Psoas muscle (tissue), 8 donors: ENCODE results near the gene LAMA3. TPM values are rescaled to one million over a fixed set of nuclear protein-coding genes. Genes with fewer than 3 reads are reported as not detected.

ENCODE experiments used
- ATAC-seq, 4 donors: fragments of 200-7000 bp; cut with Tn5 transposase; one replicate each; pipeline ENCODE4 v1.9.1; 2020; ENCODE audit warnings: moderate library complexity in 3 of 4, mild to moderate bottlenecking in 2 of 4
- DNase-seq, 2 donors: peaks; one replicate each; pipeline ENCODE4 v3.0.0-alpha.2; 2020
- H3K27ac ChIP-seq: fragments of 200-600 bp; one replicate; pipeline ENCODE4 v1.8.0; 2022
- H3K27me3 ChIP-seq, 3 donors: fragments of 200-600 bp in 1 of 3; one replicate each; pipeline versions ENCODE4 v1.6.1 to v1.8.0; 2013 to 2022; ENCODE audit warnings: low read length in 2 of 3, mild to moderate bottlenecking in 2 of 3, moderate library complexity in 1 of 3; ENCODE audit not compliant: insufficient read depth in 3 of 3
- H3K36me3 ChIP-seq, 2 donors: fragments of 200-600 bp in 1 of 2; one replicate each; pipeline versions ENCODE4 v1.6.1 to v1.8.0; 2013 to 2022; ENCODE audit warnings: low read depth in 1 of 2, mild to moderate bottlenecking in 1 of 2, moderate library complexity in 1 of 2; ENCODE audit not compliant: insufficient read depth in 1 of 2
- H3K4me1 ChIP-seq: fragments of 200-600 bp; one replicate; pipeline ENCODE4 v1.8.0; 2022
- H3K4me3 ChIP-seq: fragments of 200-600 bp; one replicate; pipeline ENCODE4 v1.8.0; 2022; ENCODE audit warnings: mild to moderate bottlenecking
- H3K9me3 ChIP-seq: fragments of 200-600 bp; one replicate; pipeline ENCODE4 v1.8.0; 2022
- WGBS, 3 donors: extraction: QIAGEN DNeasy Blood & Tissue Kit; methylation state at CpG; one replicate each; pipeline versions ENCODE4 v1.1.6 to v1.1.7; 2013; 5-methylcytosine and 5-hydroxymethylcytosine counted together
- intact Hi-C, 2 donors: fragments of 100-400 bp; cut with DNase I; formaldehyde crosslinking; loops; one replicate each; pipeline versions ENCODE4 v1.11.0 to v1.14.2; 2022
- polyA plus RNA-seq, 3 donors: library from polyadenylated mRNA; stranded (reverse); fragments of 200-250 nt; gene quantifications; one replicate each; pipeline ENCODE4 v1.2.3, GENCODE V29; 2013
- total RNA-seq, 4 donors: library from RNA; stranded (reverse); fragmentation: NEBNext Ultra II Directional in 2 of 4; extraction: Animal tissue kit (Norgen Biotek cat#: 25700) in 2 of 4; gene quantifications; one replicate each; pipeline versions ENCODE4 v1.2.1 to v1.2.4, GENCODE V29; 2021 to 2023
- TF ChIP-seq, protein P1 (sequence below): fragments of 200-600 bp; IDR thresholded peaks from one replicate; pipeline ENCODE4 v1.8.0; 2022; ENCODE audit warnings: antibody characterized with exemption
- donor health status: healthy with polysubstance abuse.
- donor health status: DM: no; HTN: no; CAD: no; lungs with moderate emphysema.
- donor health status: Bipolar disorder and iron deficiency.
- donor health status: healthy.
- donor health status: DM: yes; HTN: yes; CAD: no.
- donor health status: DM: no; HTN: no; CAD: no.
- donor health status: DM: no; HTN: no; CAD: no.
- donor health status: DM: yes; HTN: yes; CAD: no.

Gene LAMA3
- total and polyA plus RNA-seq, 7 donors: 0.49 to 4.2 (median 1.8) TPM

- Histone ChIP-seq H3K27ac (no peak overlapping the region), H3K36me3 (no peaks in the 10 kb centered on the region), H3K4me1 (no peaks in the 10 kb centered on the region), H3K4me3 (no peak overlapping the region), H3K9me3 (no peaks in the 10 kb centered on the region), H3K27me3 (peaks cover 0 to under 1% (median 0%) of the 10 kb centered on the region in 3 donors)
- WGBS, 3 donors: 67 to 71% (median 68%) methylated on average over 3 of the region's 3 CpGs
- intact Hi-C loops: no loop called here
- DNase-seq (no peak), ATAC-seq (no peak)
- TF ChIP-seq, protein P1, sequence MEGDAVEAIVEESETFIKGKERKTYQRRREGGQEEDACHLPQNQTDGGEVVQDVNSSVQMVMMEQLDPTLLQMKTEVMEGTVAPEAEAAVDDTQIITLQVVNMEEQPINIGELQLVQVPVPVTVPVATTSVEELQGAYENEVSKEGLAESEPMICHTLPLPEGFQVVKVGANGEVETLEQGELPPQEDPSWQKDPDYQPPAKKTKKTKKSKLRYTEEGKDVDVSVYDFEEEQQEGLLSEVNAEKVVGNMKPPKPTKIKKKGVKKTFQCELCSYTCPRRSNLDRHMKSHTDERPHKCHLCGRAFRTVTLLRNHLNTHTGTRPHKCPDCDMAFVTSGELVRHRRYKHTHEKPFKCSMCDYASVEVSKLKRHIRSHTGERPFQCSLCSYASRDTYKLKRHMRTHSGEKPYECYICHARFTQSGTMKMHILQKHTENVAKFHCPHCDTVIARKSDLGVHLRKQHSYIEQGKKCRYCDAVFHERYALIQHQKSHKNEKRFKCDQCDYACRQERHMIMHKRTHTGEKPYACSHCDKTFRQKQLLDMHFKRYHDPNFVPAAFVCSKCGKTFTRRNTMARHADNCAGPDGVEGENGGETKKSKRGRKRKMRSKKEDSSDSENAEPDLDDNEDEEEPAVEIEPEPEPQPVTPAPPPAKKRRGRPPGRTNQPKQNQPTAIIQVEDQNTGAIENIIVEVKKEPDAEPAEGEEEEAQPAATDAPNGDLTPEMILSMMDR: no peak
These were observed 27.3 kb downstream of the LAMA3 start for GRCh38 chr18:23716516-23716915.

DNA sequence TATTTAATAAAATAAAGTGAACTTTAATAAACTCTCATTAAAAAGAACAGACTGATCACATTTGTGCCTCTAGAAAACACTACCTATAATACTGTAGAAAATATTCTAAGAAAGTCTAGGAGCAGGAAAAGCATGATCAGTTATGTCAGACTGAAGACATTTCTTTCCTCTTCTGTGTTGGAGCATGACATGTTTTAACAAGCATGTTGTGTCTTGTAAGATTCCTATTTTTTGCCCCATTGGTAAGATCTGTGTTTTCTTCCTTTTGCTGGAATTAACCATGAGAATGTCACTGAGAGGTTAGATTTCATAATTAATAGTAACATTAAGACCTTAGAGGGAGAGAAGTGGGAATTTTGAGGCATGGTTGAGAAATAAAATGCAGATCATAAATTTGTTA lies 27.7 kb downstream of the LAMA3 start:
- H3K9me3 ChIP-seq: no peaks in the 10 kb centered on the region
- TF ChIP-seq, protein P1: no peak
- DNase-seq (no peak), ATAC-seq (no peak)
- no peak overlapping the region for H3K27ac ChIP-seq
- H3K27me3 ChIP-seq: no peaks in the 10 kb centered on the region
- H3K36me3 ChIP-seq: no peaks in the 10 kb centered on the region
- no peaks in the 10 kb centered on the region for H3K4me1 ChIP-seq
- no peak overlapping the region for H3K4me3 ChIP-seq
- intact Hi-C loops: no loop called here

GRCh38 chr18:23718243-23718720 lies 29.0 kb downstream of the LAMA3 start:
- ATAC-seq: no peak
- Histone ChIP-seq H3K27ac (no peak overlapping the region), H3K4me1 (no peaks in the 10 kb centered on the region), H3K9me3 (no peaks in the 10 kb centered on the region), H3K36me3 (no peaks in the 10 kb centered on the region), H3K27me3 (no peaks in the 10 kb centered on the region), H3K4me3 (no peak overlapping the region)
- 67 to 86% (median 83%) methylated on average over 5 of the region's 5 CpGs for WGBS, 3 donors
- no peak for DNase-seq
- intact Hi-C loops: no loop called here
- TF ChIP-seq, protein P1: no peak

GRCh38 chr18:23718731-23719130 lies 29.5 kb downstream of the LAMA3 start:
- Histone ChIP-seq H3K27ac (no peak overlapping the region), H3K27me3 (no peaks in the 10 kb centered on the region), H3K9me3 (no peaks in the 10 kb centered on the region), H3K36me3 (no peaks in the 10 kb centered on the region), H3K4me1 (no peaks in the 10 kb centered on the region), H3K4me3 (no peak overlapping the region)
- ATAC-seq: no peak
- WGBS, 3 donors: 75 to 80% (median 77%) methylated on average over 2 of the region's 2 CpGs
- intact Hi-C loops: no loop called here
- TF ChIP-seq, protein P1: no peak
- DNase-seq: no peak

- Histone ChIP-seq H3K27ac (no peak overlapping the region), H3K27me3 (no peaks in the 10 kb centered on the region), H3K4me3 (no peak overlapping the region), H3K4me1 (no peaks in the 10 kb centered on the region), H3K9me3 (no peaks in the 10 kb centered on the region), H3K36me3 (no peaks in the 10 kb centered on the region)
- DNase-seq: peak in 1 of 2 donors; percentile 28
- intact Hi-C loops: loop anchor here in 1 of 2 donors (10.0 kb wide), 1 partner anchor 65 kb away; no protein-coding TSS in a partner anchor
- TF ChIP-seq, protein P1: no peak
- 12 to 35% (median 17%) methylated on average over 1 of the region's 1 CpG for WGBS, 3 donors
- ATAC-seq: peak in 2 of 4 donors; percentile 37 to 68
These were observed 30.5 kb downstream of the LAMA3 start for GRCh38 chr18:23719634-23720201.
